Activated CD4-positive, CD25-positive, alpha-beta regulatory T cell treated with anti-CD3 and anti-CD28 coated beads, Interleukin-2, amount 50 U/mL, for 16 hours (primary cell): ENCODE data around the gene C1orf116.

Source experiments
- DNase-seq: peaks from one replicate; pipeline ENCODE4 v3.0.0-alpha.2; 2020; ENCODE audit warnings: low read depth, low spot score

C1orf116 gene

DNA sequence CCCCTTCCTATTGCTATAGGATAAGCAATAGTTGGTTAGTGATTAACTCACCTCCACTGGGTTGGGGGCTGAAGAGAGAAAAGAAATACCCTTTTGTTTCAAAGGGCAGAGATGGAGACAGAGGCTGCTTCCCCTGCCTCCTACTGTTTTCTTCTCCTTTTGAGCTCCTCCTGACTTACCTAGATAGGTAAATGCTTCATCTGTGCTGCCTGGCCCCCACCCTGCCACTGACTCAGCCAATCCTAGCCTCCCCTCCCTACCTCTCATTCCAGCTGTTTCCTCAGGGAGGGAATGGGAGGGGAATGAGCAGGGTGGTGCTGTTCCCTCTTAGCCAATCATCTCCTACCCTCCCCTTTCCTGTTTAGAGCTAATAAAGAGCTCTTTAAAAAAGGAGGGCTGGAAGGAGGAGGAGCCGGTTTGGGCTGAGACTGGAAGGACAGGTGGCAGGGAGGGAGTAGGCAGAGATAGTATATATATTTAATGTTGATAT, at the start of gene C1orf116:
Gene C1orf116 (minus strand): TSS at position 229 of the 490 bp plus-strand sequence. CDS start 5,158 bp downstream, outside the sequence.
- DNase-seq: no peak

DNA sequence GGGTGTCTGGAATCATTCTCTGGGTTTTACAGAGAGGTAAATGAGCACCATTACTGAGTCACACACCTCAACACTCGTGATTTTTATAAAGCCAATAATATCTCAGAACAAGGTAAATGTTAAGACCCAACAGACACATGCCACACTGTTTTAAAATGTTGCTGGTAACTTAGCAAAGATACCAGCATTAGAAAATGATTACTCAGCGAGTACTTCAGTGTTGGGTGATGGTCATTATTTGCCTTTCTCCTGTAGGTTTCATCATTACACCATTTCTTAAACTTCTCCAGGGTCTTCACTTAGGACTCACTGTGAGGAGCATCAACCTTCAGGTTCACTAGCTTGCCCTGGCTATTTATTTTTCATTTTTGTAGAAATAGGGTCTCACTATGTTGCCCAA, 49.2 kb upstream of the C1orf116 start:
- DNase-seq: no peak

DNA sequence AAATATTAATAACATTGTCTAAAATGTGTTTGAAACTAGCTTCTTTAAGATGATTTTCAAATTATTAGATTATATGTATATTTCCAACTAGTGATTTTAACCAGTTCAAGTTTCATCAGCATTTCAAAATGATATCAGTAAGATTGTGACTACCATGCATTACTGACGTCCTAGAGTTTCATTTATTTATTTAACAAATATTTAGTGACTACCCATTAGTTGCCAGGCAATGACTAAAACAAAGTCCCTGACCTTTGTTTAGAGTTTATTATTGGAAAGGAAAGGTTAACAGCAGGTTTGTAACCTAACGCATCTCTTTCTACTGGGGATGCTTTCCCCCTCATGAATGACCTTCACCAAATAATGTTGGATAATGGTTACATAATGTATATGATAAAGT, 48.5 kb upstream of the C1orf116 start:
- no peak for DNase-seq

DNA sequence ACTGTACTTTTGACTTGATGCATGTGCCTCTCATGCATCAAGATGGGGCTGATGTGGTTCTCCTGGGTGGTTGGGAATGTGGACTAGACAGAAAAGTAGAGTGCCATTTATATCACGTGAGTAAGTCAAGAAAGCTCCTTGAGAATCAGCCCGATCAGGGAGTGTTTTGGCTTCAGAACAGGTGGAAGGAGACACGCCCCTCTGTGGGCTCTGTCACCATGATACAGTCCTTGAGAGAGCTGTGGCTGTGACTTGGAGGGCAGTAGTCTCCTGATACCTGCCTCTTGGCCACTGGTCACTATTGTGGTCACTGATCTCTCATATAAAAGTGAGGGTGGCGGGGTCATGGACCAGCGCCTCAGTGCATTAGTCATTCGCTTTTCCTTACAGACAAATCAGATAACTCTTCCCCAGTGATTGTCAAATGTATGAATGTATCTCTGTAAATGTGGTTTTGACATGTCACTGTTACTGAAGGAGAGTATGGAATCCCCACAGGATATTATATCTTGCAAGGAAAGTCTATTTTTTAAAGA, 47.2 kb upstream of the C1orf116 start:
- DNase-seq: no peak

DNA sequence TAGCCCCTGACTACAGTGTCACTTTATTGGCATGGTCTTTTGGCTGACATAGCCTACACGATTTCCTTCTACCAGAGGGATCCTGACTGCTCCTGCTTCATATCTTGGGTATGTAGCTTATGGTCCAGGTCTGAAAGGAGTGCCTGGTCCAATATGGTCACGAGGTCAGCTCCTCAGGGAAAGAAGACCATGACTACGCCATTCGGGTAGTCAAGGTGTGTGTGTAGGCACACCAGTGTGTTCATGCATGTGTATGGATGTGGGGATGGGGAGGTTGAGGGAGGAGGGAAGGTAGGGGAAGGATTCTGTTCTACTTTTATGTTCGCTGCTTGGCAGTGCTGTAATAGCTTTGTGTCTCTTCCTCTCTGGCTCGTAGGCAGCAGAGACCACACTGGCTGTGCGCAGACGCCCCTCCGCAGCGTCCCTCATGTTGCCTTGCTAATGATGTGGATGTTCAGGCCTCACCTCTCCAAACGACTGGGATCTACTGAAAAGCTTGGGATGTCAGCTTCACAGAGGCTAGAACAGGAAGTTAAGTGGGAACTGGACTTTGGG, 46.1 kb upstream of the C1orf116 start:
- no peak for DNase-seq

DNA sequence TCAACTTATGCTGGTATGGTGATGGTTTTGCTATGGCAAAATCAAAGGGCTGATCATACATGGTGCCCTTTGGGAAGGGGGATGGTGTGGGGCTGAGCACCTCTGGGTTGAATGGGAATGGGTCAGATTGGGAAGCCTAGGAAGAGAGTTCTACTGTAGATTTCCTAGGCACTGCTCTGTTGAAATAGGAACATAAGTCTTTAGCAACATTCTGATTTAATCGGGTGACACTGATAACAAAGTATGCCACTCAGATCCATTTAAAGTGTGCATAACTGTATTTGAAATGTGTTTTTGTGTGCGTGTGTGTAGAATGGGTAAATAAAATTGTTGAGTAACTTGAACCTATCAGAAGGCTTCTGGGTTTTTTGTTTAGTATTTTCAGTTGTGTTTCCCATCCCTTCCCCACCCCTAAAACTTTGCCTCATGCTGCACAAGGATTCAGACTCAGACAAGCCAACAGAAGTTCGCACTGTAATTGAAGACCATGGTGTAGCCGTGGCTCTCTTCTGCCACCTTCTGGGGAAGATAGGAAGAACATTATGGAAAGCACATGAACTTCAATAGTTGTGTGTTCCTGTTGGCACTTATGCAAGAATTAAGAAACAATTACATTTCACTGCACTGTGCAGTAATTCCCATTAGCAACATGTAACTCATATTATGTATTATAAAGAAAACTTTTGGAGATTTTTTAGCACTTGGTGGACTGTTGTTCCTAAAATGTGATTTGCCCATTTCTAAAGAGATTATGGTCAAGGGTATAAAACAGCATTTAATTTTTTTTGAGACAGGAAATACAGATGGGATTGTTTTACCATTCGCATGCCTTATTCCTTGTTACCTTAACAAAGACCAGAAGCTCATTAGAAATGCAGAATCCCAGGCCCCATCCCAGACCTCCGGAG, 45.2 kb upstream of the C1orf116 start:
- DNase-seq: peak; percentile 28

DNA sequence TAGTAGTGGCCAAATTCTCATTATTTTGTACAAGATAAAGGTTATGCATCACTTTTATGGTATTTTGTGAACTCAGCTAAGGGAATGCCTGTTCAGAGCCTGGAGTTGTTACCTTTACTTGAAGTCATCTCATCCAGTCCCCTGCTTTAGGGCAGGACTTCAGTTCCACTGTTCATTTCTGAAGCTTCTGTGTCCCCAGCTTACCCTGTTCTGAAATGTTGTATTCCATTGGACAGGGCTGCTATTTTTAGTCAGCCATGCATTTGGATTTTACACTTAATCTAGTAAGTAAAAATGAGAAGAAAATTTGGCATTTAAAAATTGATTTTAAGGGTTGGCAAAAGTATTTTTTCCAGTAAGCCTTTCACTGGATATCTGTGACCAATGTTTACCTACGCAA, 44.5 kb upstream of the C1orf116 start:
- DNase-seq: no peak

DNA sequence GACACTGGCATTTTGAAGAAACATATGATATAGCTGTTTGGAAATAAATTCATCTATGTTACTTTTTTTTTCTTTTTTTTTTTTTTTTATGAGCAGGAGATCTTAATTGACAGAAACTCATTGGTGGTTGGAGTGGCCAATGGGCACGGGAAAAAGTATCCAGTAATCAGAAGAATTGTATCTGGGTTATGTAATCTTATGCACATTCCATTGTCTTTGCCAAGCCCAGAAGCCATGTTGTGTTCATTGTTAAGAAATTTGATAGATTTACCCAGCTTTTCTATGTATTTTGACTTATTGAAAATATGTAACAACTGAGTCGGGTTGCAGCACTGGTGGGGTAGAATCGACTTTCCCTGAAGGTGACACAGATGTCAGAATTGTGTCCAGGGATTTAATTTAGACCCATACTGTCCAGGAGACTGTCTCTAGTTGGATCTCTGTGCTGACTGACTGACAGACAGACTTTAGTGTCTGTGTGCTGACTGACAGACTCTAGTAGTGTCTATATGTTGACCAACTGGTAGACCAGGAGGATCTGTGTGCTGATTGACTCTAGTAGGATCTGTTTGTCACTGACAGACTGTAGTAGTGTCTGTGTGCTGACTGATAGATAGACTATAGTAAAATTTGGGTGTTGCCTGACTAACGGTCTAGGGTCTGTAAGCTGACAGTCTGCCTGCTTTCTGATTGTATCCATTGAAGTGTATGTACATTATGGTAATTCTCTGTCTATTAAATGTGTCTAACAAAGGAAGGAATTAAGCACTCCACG, 43.8 kb upstream of the C1orf116 start:
- no peak for DNase-seq

DNA sequence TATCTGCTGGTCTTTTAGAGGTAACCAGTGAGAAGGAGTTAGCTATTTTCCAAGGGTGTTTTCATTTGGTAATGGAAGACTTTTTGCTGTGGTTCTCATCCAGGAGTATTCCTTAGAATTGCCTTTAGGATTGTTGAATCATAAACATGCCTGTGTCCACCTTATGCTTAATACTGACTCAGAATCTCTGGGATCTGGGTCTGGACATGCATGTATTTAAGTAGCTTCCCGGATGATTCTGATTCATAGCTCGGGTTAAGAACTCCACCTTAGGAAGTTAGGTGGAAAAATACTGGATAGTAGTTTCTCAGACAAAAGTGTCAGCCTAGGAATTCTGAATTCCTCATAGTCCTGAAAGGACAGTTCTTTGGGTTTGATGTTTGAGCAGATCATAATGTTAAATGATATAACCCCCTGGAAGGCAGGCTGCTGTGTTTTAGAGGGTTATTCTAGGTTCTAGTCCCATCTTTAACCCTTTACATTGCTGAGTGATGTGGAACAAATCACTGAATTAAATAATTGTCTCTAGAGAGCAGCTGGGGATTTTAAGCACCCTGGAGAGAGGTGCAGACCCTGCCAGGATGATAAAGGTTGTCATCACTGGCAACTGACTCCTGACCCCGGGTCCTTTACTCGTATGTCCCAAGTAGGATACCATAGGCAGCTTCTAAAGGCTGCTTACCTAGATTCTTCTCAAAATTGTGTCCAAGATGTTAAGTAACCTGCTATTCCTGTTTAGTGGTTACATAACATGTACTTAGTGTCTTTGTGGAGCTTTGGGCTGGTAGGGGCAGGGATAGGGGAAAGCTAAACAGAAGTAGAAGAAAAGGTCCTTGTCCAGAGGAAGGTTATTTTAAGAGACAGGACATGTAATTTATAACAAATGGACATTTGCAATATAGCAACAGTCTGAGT, 41.6 kb upstream of the C1orf116 start:
- DNase-seq: no peak

DNA sequence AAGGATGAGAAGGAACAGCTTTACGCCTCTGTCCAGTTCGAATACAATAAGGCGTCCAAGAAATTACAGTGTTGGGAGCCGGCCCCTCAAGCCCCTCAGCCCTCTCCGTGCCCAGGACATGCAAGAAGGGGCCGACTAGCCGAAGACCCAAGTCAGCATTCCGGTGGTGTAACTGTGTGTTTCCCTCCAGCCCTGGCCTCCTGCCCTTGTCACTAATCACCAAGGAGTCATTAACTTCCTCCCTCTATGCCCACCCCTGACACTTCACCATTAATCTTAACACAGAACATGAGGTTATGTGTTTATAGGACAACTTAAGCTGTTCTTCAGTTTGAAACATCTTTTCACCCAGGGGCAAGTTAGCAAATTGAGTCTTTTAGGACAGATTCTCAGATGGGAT, 39.7 kb upstream of the C1orf116 start:
- no peak for DNase-seq

DNA sequence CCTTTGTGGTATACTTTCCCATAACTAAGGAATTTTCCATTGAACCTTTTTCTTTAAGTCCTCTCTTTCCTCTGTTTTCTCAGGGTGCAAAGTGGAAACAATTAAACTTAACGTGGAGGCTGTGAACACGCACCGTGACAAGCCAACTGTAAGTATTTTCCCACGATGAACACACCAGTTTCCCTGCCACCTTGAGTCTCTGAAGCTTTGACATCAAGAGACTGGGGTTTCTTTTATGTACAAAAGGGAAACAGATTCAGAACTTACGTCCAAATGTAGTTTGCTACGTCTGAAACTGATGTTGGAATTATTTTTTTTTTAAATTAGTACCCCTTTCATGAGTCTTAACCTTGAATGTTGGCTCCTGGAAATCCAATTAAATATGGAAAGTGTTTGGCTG, 38.9 kb upstream of the C1orf116 start:
- DNase-seq: no peak

DNA sequence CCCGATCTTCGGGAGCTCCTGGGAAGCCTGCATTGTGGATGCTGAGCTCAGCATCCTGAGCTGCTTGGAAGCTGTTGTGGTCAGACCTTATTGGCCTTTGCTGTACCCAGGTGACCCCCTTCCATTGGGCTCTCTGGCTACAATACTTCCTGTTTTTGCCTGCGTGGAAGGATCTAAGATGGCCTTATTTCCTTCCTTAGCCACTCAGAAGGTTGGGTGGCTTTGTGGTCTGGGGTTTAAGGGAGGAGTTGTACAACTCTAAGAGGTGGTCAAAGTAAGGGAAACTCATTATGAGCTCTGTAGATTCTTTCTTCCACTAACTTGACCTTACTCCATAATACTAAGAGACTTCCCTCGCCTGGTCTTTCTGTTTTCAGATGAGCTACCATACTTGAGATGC, 38.3 kb upstream of the C1orf116 start:
- no peak for DNase-seq

DNA sequence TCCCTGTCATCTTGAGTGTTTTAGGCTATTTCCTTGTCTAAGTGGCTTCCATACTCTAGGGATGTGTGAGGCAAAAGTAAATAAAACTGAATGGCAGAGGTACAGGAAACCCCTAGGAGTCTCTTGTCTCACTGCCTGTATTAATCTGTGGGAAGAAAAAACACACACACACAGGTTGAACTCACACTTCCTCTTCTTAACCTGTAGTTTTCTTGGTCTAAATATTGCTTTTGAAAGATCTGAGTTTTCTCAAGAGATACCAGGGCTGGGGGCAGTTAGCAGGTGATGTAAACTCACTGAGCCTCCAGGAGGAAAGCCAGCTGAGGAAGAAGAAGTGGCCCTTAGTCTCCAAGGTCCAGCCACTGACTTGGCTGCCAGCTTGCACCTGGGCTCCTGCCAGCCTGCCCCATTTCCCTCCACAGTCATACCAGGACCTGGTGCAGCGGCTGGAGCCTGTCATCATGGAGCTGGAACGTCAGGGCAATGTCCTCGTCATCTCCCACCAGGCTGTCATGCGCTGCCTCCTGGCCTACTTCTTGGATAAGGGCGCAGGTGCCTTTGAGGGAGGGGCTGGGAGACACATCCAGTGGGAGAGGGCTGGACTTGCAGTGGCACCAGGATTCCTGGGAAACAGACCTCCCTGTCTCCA, 37.4 kb upstream of the C1orf116 start:
- DNase-seq: no peak

DNA sequence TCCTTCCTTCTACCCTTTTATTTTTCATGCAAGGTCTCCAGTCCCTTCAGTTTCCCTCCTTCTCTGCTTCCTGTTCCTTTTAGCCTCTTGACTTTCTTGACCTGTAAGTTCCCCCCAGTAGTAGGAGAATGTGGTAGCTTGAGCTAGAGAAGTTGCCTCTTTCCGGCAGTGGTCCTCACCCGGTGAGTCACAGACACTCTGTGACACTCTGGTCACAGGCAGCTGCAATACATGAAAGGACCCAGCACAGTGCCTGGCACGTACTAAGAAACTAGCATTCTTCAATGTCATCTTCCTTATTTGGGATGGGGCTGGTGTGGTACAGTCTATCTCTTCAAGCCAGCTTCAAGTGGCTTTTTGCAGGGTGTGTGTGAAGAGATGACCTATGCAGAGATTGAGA, 36.5 kb upstream of the C1orf116 start:
- no peak for DNase-seq

DNA sequence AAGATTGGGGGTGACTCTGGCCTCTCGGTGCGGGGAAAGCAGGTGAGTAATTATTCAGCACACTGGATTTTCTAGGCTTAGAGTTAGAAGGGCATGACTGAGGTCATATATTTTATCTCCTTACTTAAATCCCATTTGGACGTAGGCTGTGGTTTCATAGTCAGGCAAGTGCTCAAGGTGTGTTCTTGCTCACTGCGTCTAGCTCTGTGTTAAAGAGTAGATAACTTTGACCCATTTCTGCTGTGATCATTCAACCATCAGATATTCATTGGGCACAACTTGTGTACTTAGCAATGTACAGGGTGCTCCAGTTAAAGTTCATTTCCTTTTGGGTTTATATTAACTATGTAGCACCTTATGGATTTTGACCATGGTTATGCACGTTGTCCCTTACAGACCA, 35.1 kb upstream of the C1orf116 start:
- no peak for DNase-seq

DNA sequence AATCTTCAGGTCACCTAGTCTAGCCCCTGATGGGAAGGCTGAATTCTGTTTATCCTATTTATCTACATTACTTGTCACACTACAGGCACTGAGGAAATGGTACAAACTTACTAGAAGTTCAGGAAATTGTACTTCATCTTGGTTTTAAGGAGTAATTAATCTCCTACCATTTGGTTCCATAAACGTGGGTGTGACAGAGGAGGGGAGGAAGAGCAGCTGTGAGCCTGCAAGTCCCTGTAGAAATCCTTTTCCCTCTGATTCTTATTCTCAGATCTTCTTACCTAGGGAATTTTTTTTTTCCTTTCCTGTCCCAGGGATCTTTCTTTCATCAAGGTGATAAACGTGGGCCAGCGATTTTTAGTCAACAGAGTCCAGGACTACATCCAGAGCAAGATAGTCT, 34.6 kb upstream of the C1orf116 start:
- no peak for DNase-seq

DNA sequence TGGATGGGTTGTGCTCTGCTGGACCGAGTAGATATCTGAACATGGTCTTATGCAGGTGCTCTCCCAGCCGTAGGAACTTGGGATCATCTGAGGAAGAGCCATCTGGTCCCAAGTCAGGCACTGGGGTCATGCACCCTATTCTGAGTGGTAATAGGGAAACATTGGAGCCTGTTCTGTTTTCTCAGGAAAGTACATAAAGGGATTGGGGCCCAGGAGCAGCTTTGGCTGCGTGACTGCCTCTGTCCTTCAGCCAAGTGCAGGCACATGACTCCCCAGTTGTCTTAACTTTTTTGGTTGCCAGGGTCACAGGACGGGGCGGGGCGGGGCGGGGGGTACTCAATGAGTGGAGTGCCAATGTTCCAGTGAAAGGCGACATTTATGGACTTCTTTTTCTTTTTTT, 32.0 kb upstream of the C1orf116 start:
- DNase-seq: no peak

DNA sequence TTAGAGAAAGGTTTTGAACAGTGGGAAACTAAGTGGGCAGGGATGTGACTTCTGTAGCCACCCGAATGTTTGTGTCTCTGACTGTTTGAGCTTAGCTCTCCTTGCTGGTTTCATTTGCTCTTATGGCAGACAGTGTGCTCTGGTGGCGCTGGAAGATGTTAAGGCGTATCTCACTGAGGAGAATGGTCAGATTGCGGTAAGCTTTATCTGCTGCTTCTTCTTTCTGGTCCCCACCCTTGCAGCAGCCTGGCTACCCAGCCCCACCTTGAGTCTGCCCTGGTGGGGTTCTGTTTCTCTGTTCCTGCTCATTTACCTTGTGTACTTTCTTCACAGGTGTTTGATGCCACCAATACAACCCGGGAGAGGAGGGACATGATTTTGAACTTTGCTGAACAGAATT, 30.5 kb upstream of the C1orf116 start:
- no peak for DNase-seq

DNA sequence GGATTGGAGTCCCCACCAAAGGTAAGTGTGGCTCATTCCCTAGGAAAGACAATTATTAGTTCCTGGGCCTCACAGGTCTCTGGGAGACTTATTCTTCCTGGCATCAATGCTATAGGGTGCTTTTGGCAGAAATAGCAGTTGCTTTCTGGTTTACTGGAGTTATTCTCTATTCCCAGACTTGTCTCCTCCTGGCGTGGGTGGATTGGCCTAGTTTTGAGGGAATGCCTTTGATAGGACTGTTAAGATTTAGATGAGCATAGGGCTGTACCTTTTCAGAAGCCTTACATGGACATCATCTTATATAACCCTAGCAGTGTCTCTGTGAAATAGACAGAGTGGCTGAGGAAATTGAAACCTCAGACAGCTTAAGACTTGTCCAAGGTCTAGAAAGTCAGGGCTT, 29.5 kb upstream of the C1orf116 start:
- no peak for DNase-seq

DNA sequence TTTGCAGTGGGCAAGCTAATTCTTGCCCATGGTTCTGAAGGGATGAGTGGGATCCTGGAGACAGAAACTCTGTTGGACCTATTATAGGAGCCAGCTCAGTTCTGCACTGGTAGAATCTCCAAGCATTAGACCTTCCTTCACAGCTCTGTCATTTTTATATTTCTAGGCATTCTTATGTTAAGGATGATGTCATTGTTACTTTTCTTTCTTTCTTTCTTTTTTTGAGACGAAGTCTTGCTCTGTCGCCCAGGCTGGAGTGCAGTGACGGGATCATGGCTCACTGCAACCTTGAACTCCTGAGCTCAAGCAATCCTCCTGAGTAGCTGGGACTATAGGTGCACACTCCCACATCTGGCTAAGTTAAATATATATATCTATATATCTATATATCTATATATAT, 28.0 kb upstream of the C1orf116 start:
- DNase-seq: no peak

DNA sequence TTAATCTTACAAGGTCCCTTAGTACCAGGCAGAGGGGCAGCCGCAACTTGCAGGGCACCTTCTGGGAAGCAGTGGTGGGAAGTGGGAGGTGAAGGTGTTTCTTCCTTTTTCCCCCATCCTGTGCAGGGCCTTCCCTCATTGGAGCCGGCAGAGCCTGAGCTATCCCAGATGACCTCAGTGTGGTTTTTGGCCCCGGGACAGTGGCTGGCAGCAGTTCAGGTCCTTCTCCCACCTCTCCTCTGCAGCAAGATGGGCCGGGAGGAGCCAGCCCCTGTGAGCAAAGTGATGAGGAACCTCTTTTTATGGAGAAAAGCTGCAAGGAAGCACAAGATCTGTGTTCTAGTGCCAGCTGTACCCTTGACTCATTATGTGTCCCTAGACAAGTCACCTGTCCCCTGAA, 27.3 kb upstream of the C1orf116 start:
- DNase-seq: no peak
